H1 (cell line): Measurements from ENCODE around the gene IFT43. TPM values are rescaled to one million over a fixed set of nuclear protein-coding genes. Genes with fewer than 3 reads are reported as not detected.

ENCODE experiments used
- CTCF ChIA-PET: fragments of 300-600 bp; sonication (Branson Sonifier 250); formaldehyde crosslinking; loops from one replicate; lab custom pipeline; 2021; ENCODE audit not compliant: partially characterized antibody; lab: Charles Lee
- POLR2A ChIA-PET: fragments of 300-600 bp; sonication (Branson Sonifier 250); formaldehyde crosslinking; loops from one replicate; lab custom pipeline; 2021; ENCODE audit warnings: inconsistent platforms; ENCODE audit not compliant: partially characterized antibody; lab: Charles Lee
- DNase-seq, 2 experiments: peaks; one replicate each; pipeline versions ENCODE4 v3.0.0 to v3.0.0-alpha.2; 2010 to 2022; ENCODE audit warnings: low spot score in 2 of 2, low read depth in 1 of 2, mixed read lengths in 1 of 2
- FAIRE-seq: peaks from 2 replicates; lab custom pipeline; 2011; peaks lifted over from hg19 to GRCh38; lab: Jason Lieb, UNC
- H2AFZ ChIP-seq: 2 replicates; pipeline ENCODE4 v1.8.1; 2012; ENCODE audit warnings: low read length, inconsistent platforms
- H2AK5ac ChIP-seq: 2 replicates; pipeline ENCODE4 v1.6.1; 2013; ENCODE audit warnings: low read depth, low read length
- H2BK120ac ChIP-seq: replicated peaks from 2 replicates; pipeline ENCODE3; 2013; ENCODE audit warnings: low read depth, low read length, inconsistent platforms
- H2BK12ac ChIP-seq: 2 replicates; pipeline ENCODE4 v1.6.1; 2013; ENCODE audit warnings: low read depth, low read length
- H2BK15ac ChIP-seq: 2 replicates; pipeline ENCODE4 v1.6.1; 2013; ENCODE audit warnings: low read length
- H2BK20ac ChIP-seq: 2 replicates; pipeline ENCODE4 v1.6.1; 2013; ENCODE audit warnings: low read length
- H2BK5ac ChIP-seq: 2 replicates; pipeline ENCODE4 v1.6.1; 2013; ENCODE audit warnings: low read depth, low read length
- H3K14ac ChIP-seq: 2 replicates; pipeline ENCODE4 v1.6.1; 2013; ENCODE audit warnings: inconsistent platforms; ENCODE audit not compliant: insufficient read length
- H3K18ac ChIP-seq: 2 replicates; pipeline ENCODE4 v1.6.1; 2013; ENCODE audit warnings: low read length; ENCODE audit errors: extremely low read depth
- H3K23ac ChIP-seq: 2 replicates; pipeline ENCODE4 v1.6.1; 2013; ENCODE audit warnings: inconsistent platforms; ENCODE audit not compliant: insufficient read length
- H3K23me2 ChIP-seq: 2 replicates; pipeline ENCODE4 v1.6.1; 2013; ENCODE audit warnings: low read depth, low read length
- H3K27ac ChIP-seq: 2 replicates; pipeline ENCODE4 v1.6.1; 2011; ENCODE audit warnings: low read depth, low read length, inconsistent platforms
- H3K27me3 ChIP-seq, 4 experiments: replicated peaks in 1 of 4; 1 replicate in 1 of 4; 2 replicates in 3 of 4; pipeline versions ENCODE4 v1.6.1 to v1.8.1; 2011 to 2013; ENCODE audit warnings: low read length in 3 of 4, mild to moderate bottlenecking in 3 of 4, inconsistent platforms in 2 of 4, mixed read lengths in 2 of 4, moderate library complexity in 1 of 4; ENCODE audit not compliant: control insufficient read depth in 3 of 4, insufficient read depth in 3 of 4; ENCODE audit errors: extremely low read depth in 1 of 4
- H3K36me3 ChIP-seq, 4 experiments: 2 replicates each; pipeline versions ENCODE4 v1.6.1 to v1.8.1; 2011 to 2013; ENCODE audit warnings: mild to moderate bottlenecking in 4 of 4, low read length in 3 of 4, moderate library complexity in 2 of 4, control low read depth in 1 of 4, inconsistent platforms in 1 of 4; ENCODE audit not compliant: insufficient read depth in 4 of 4, control insufficient read depth in 2 of 4
- H3K4ac ChIP-seq: replicated peaks from 2 replicates; pipeline ENCODE3; 2013; ENCODE audit warnings: low read length, low read depth, mixed read lengths, inconsistent platforms; ENCODE audit not compliant: insufficient read length
- H3K4me1 ChIP-seq, 4 experiments: replicated peaks in 1 of 4; 1 replicate in 1 of 4; 2 replicates in 3 of 4; pipeline versions ENCODE4 v1.6.1 to v1.8.1; 2011 to 2013; ENCODE audit warnings: low read length in 3 of 4, inconsistent platforms in 2 of 4, mixed read lengths in 1 of 4; ENCODE audit not compliant: insufficient read depth in 4 of 4, control insufficient read depth in 3 of 4
- H3K4me2 ChIP-seq, 2 experiments: 2 replicates each; pipeline versions ENCODE4 v1.6.1 to v1.8.1; 2011 to 2013; ENCODE audit warnings: low read depth in 2 of 2, low read length in 2 of 2, control low read depth in 1 of 2, inconsistent platforms in 1 of 2, mild to moderate bottlenecking in 1 of 2; ENCODE audit not compliant: insufficient read depth in 1 of 2
- H3K4me3 ChIP-seq, 4 experiments: fragments of 200-600, 300-600 bp in 1 of 4; sonication (generic), shearing (Covaris generic), sonication (Bioruptor Twin) in 1 of 4; 2 replicates each; pipeline versions ENCODE4 v1.5.1 to v1.8.1; 2011 to 2016; ENCODE audit warnings: low read length in 4 of 4, low read depth in 3 of 4, control low read depth in 2 of 4, inconsistent platforms in 2 of 4, mild to moderate bottlenecking in 2 of 4, mixed read lengths in 1 of 4, moderate library complexity in 1 of 4; ENCODE audit not compliant: insufficient read depth in 2 of 4; ENCODE audit errors: extremely low read depth in 1 of 4
- H3K56ac ChIP-seq: replicated peaks from 2 replicates; pipeline ENCODE3; 2013; ENCODE audit warnings: low read depth, mild to moderate bottlenecking, mixed read lengths, low read length, inconsistent platforms; ENCODE audit not compliant: insufficient read length
- H3K79me1 ChIP-seq: 2 replicates; pipeline ENCODE4 v1.6.1; 2013; ENCODE audit warnings: low read depth, low read length, control low read depth
- H3K79me2 ChIP-seq, 2 experiments: 2 replicates each; pipeline versions ENCODE4 v1.6.1 to v1.8.1; 2012 to 2013; ENCODE audit warnings: low read length in 2 of 2, mild to moderate bottlenecking in 2 of 2, inconsistent platforms in 1 of 2; ENCODE audit not compliant: insufficient read depth in 2 of 2, control insufficient read depth in 1 of 2
- H3K9ac ChIP-seq, 4 experiments: replicated peaks in 1 of 4; 1 replicate in 1 of 4; 2 replicates in 3 of 4; pipeline versions ENCODE4 v1.6.1 to v1.8.1; 2011 to 2013; ENCODE audit warnings: low read depth in 3 of 4, low read length in 3 of 4, control low read depth in 2 of 4, mild to moderate bottlenecking in 2 of 4, moderate library complexity in 2 of 4, inconsistent platforms in 1 of 4; ENCODE audit errors: extremely low read depth in 1 of 4
- H3K9me3 ChIP-seq, 2 experiments: 2 replicates each; pipeline versions ENCODE4 v1.6.1 to v1.8.1; 2012 to 2013; ENCODE audit warnings: mild to moderate bottlenecking in 2 of 2, moderate library complexity in 2 of 2, control low read depth in 1 of 2, inconsistent platforms in 1 of 2, low read depth in 1 of 2, low read length in 1 of 2, mixed read lengths in 1 of 2; ENCODE audit not compliant: insufficient read depth in 2 of 2
- H4K20me1 ChIP-seq, 2 experiments: replicated peaks in 1 of 2; 2 replicates each; pipeline versions ENCODE3 to v1.8.1; 2011 to 2013; ENCODE audit warnings: inconsistent platforms in 2 of 2, low read length in 2 of 2, mild to moderate bottlenecking in 1 of 2; ENCODE audit not compliant: insufficient read depth in 2 of 2, control insufficient read depth in 1 of 2
- H4K5ac ChIP-seq: 2 replicates; pipeline ENCODE4 v1.6.1; 2013; ENCODE audit warnings: low read length, low read depth, mixed read lengths, inconsistent platforms; ENCODE audit not compliant: insufficient read length
- H4K8ac ChIP-seq: 2 replicates; pipeline ENCODE4 v1.8.0; 2013; ENCODE audit warnings: mild to moderate bottlenecking, moderate library complexity, low read length, inconsistent platforms; ENCODE audit not compliant: insufficient read depth; ENCODE audit errors: extremely low read depth
- H4K91ac ChIP-seq: replicated peaks from 2 replicates; pipeline ENCODE3; 2013; ENCODE audit warnings: low read length, mixed read lengths, inconsistent platforms; ENCODE audit not compliant: insufficient read length
- CTCF ChIP-seq, 3 experiments: IDR thresholded peaks; 1 replicate in 2 of 3; 2 replicates in 1 of 3; pipeline versions ENCODE4 v1.5.1 to v1.6.1; 2011; ENCODE audit warnings: low read length in 3 of 3, mild to moderate bottlenecking in 3 of 3, inconsistent platforms in 2 of 3, low read depth in 1 of 3, moderate library complexity in 1 of 3; ENCODE audit not compliant: insufficient read depth in 1 of 3; ENCODE audit errors: control extremely low read depth in 1 of 3
- HDAC6 ChIP-seq: IDR thresholded peaks from one replicate; pipeline ENCODE4 v1.7.1; 2012; ENCODE audit warnings: low read depth, mild to moderate bottlenecking, inconsistent platforms, low read length, moderate library complexity
- JUN ChIP-seq: IDR thresholded peaks from 2 replicates; pipeline ENCODE4 v1.6.1; 2011; ENCODE audit warnings: low read depth, mild to moderate bottlenecking, improper control_type of control experiment, low read length
- POLR2A ChIP-seq, 2 experiments: IDR thresholded peaks; 1 replicate in 1 of 2; 2 replicates in 1 of 2; pipeline ENCODE4 v1.6.1; 2011; ENCODE audit warnings: low read depth in 2 of 2, low read length in 2 of 2, mild to moderate bottlenecking in 2 of 2; ENCODE audit errors: control extremely low read depth in 1 of 2
- SAP30 ChIP-seq: fragments of 300-600 bp; sonication (generic); IDR thresholded peaks from 2 replicates; pipeline ENCODE4 v1.7.1; 2012; ENCODE audit warnings: low read length, moderate library complexity, mild to moderate bottlenecking, inconsistent platforms; ENCODE audit not compliant: insufficient read depth, insufficient replicate concordance
- SP4 ChIP-seq: IDR thresholded peaks from 2 replicates; pipeline ENCODE4 v1.6.1; 2012; ENCODE audit warnings: low read length, inconsistent platforms
- YY1 ChIP-seq: IDR thresholded peaks from 2 replicates; pipeline ENCODE4 v1.6.1; 2011; ENCODE audit warnings: low read depth, mild to moderate bottlenecking, low read length
- WGBS, 2 experiments: shearing (Covaris generic) in 1 of 2; methylation state at CpG; one replicate each; pipeline versions ENCODE4 v1.1.6 to v1.1.7; 2013 to 2015; ENCODE audit warnings: low lambda C conversion rate in 2 of 2, mixed read lengths in 2 of 2, inconsistent platforms in 1 of 2, low coverage in 1 of 2, missing lambda C conversion rate in 1 of 2; ENCODE audit not compliant: insufficient replicate concordance in 2 of 2, insufficient coverage in 1 of 2, insufficient read length in 1 of 2; ENCODE audit errors: extremely low coverage in 1 of 2, missing lambda C conversion rate in 1 of 2; 5-methylcytosine and 5-hydroxymethylcytosine counted together
- polyA plus RNA-seq, 7 experiments: library from polyadenylated mRNA; depleted of rRNA in 3 of 7; stranded (reverse) in 5 of 7; unstranded in 2 of 7; fragments of >200 nt in 5 of 7; fragments of 200-250 nt in 2 of 7; gene quantifications; 1 replicate in 5 of 7; 2 replicates in 1 of 7; 4 replicates in 1 of 7; pipeline versions ENCODE4 v1.2.1 to v1.2.3, GENCODE V29; 2011 to 2013; ENCODE audit warnings: missing spikeins in 2 of 7, mixed read lengths in 2 of 7
- total RNA-seq: library from RNA; stranded (reverse); fragmentation: NEBNext Ultra II Directional; extraction: Animal tissue kit (Norgen Biotek cat#: 25700); gene quantifications from 2 replicates; pipeline ENCODE4 v1.2.1, GENCODE V29; 2021

IFT43 gene
- total and polyA plus RNA-seq, 2 of the 8 experiments (the other 6 are each of a cell fraction or from before 2014, with no cell fraction given), result 17.0 to 20.8 TPM

DNA sequence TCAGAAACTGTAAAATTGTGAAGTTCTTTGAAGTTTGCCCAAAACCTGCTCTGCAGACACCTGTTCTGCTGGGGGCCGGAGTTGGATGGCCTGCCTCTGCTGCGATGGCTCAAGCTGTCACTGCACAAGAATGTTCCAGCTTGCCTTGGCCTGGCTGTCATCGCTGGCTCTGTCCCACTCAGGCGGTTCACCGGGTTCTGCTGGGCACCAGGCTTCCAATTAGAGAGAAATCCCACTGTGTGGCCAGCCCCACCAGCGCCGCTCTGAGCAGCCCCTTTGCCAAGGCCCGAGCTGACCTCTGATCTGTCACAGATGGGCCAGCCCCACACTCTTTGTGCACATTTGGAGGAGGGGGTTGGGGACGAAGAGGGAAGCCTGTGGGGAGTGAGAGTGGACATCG lies 94.5 kb downstream of the IFT43 start:
- Histone ChIP-seq H2BK15ac (no peak overlapping the region), H2BK20ac (no peak overlapping the region), H4K8ac (no peak overlapping the region), H4K5ac (no peak overlapping the region), H4K20me1 (peaks cover under 1 to 2% of the 10 kb centered on the region in 2 experiments), H2AK5ac (no peak overlapping the region), H3K56ac (no peak overlapping the region), H3K27ac (no peak overlapping the region), H3K9ac (no peak overlapping the region), H3K14ac (no peak overlapping the region), H2AFZ (no peak overlapping the region), H2BK12ac (no peak overlapping the region), H2BK120ac (no peak overlapping the region), H3K4me1 (peaks cover 9 to 14% (median 11%) of the 10 kb centered on the region in 4 experiments), H3K4ac (no peak overlapping the region), H2BK5ac (no peak overlapping the region), H4K91ac (no peak overlapping the region), H3K79me1 (no peaks in the 10 kb centered on the region), H3K9me3 (no peaks in the 10 kb centered on the region), H3K18ac (no peak overlapping the region), H3K27me3 (no peaks in the 10 kb centered on the region; a peak in 2 of 7 replicates), H3K23ac (no peak overlapping the region), H3K23me2 (no peaks in the 10 kb centered on the region), H3K79me2 (no peaks in the 10 kb centered on the region), H3K4me3 (no peak overlapping the region), H3K4me2 (no peak overlapping the region), H3K36me3 (no peaks in the 10 kb centered on the region)
- CTCF ChIA-PET, result interaction anchor here (0.6 to 1.6 kb wide), 5 partner anchors 26 to 121 kb away, joined by 3 to 4 read pairs (median 3); no protein-coding TSS in a partner anchor
- POLR2A ChIA-PET, result interaction anchor here (1.4 kb wide), 1 partner anchor 72 kb away, joined by 5 read pairs; the partner anchor contains the start of gene GPATCH2L
- no peak for DNase-seq
- WGBS, 2 experiments, result 85% methylated on average over 10 of the region's 10 CpGs; no CpG with 5 or more reads in 1 of the 2 experiments
- FAIRE-seq, result no peak
- TF ChIP-seq HDAC6 (no peak), POLR2A (IDR thresholded peaks at IDR 0.05; ENCODE audit: control extremely low read depth in 1 of 2, low read depth in 2 of 2, low read length in 2 of 2) (no peak), YY1 (no peak), SP4 (no peak), SAP30 (no peak), JUN (no peak), CTCF (IDR thresholded peaks at IDR 0.05; ENCODE audit: control extremely low read depth in 1 of 3, insufficient read depth in 1 of 3, low read depth in 1 of 3, low read length in 3 of 3) (no peak)
